Astrocyte of the spinal cord (primary cell): ENCODE measurements around the gene TSPAN11.

Experiments used
- DNase-seq: peaks from one replicate; pipeline ENCODE4 v3.0.0; 2011; ENCODE audit warnings: low read depth, low spot score
- H3K4me3 ChIP-seq: 2 replicates; pipeline ENCODE4 v1.5.1; 2011; ENCODE audit warnings: low read depth, mild to moderate bottlenecking, low read length, moderate library complexity
- CTCF ChIP-seq: IDR thresholded peaks from 2 replicates; pipeline ENCODE4 v1.5.1; 2012; ENCODE audit warnings: low read depth, mild to moderate bottlenecking, low read length, inconsistent platforms
- in situ Hi-C: cut with HindIII; loops from 2 replicates; pipeline ENCODE4 v1.10.0; 2017; ENCODE audit warnings: low sequenced_read_pairs

TSPAN11 gene

GRCh38 chr12:31018106-31018789, 91.7 kb downstream of the TSPAN11 start:
- H3K4me3 ChIP-seq, result no peak overlapping the region
- in situ Hi-C loops, result no loop called here
- DNase-seq, result no peak
- no peak for TF ChIP-seq CTCF

GRCh38 chr12:31018790-31019505, 92.4 kb downstream of the TSPAN11 start:
- in situ Hi-C loops, result no loop called here
- TF ChIP-seq CTCF, result no peak
- no peak for DNase-seq
- H3K4me3 ChIP-seq, result no peak overlapping the region

GRCh38 chr12:31019561-31019960, 93.0 kb downstream of the TSPAN11 start:
- no peak overlapping the region for H3K4me3 ChIP-seq
- no peak for DNase-seq
- no peak for TF ChIP-seq CTCF
- in situ Hi-C loops, result no loop called here

- TF ChIP-seq CTCF, result no peak
- H3K4me3 ChIP-seq, result no peak overlapping the region
- in situ Hi-C loops, result no loop called here
- no peak for DNase-seq
These were observed 93.4 kb downstream of the TSPAN11 start for GRCh38 chr12:31019976-31020375.

GRCh38 chr12:31020385-31021166, 94.0 kb downstream of the TSPAN11 start:
- no peak for TF ChIP-seq CTCF
- no peak overlapping the region for H3K4me3 ChIP-seq
- in situ Hi-C loops, result no loop called here
- DNase-seq, result no peak

GRCh38 chr12:31021181-31021580, 94.6 kb downstream of the TSPAN11 start:
- in situ Hi-C loops, result no loop called here
- no peak overlapping the region for H3K4me3 ChIP-seq
- DNase-seq, result no peak
- TF ChIP-seq CTCF, result no peak
